ENCODE data around the gene EFNA5. TPM values are rescaled to one million over a fixed set of nuclear protein-coding genes. Genes with fewer than 3 reads are reported as not detected.

EFNA5 gene
- total RNA-seq, 2 experiments from 2014 or later = not detected

DNA sequence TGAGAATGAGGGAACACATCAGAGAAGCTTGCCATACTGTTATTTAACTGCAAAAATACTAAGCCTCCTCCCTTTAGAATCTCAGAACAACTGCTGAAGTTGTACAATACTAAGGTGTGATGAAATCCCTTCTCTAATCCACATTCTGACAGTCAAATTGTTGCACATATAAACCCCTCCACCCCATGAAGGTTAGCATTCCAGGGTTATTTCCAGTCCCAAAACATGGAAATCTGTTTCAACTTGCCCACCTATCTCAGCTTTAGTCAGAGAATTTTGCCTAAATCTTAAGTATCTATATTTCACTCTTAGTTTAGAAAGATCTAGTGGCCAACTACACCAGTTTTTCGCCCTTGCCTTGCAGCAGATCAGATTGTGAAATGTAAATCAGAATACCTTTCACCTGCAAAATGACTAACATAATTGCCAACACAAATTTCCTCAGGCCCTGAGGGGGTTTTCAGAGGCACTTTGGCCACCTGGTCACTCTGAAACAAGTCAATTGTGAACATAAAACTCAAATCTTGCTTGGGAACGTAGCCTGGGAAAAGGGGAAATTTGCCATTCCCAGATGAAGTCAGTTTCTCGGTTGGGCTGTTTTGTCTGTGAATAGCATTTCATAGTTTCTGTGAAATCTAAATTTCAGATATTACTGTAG, 93.9 kb downstream of the EFNA5 start:
- H3K36me3 ChIP-seq (ENCODE audit: insufficient read depth, low read length) = no peaks in the 10 kb centered on the region
- no peak overlapping the region for H3K27ac Mint-ChIP-seq
- ChIA-PET POLR2A (no interaction called here), CTCF (no interaction called here)
- DNase-seq (no peak), ATAC-seq (ENCODE audit: poor library complexity) (no peak)
- no peaks in the 10 kb centered on the region for H3K9me3 ChIP-seq (ENCODE audit: control insufficient read depth in 1 of 2, insufficient read depth in 1 of 2, low read length in 2 of 2)
- H3K4me1 ChIP-seq (ENCODE audit: insufficient read depth, low read length) = peaks cover 5% of the 10 kb centered on the region
- H3K4me3 Mint-ChIP-seq = no peak overlapping the region
- no peak overlapping the region for H3K27ac ChIP-seq (ENCODE audit: low read depth in 1 of 2, low read length in 2 of 2)
- no peaks in the 10 kb centered on the region for H3K9me3 Mint-ChIP-seq
- H3K27me3 Mint-ChIP-seq = peaks cover 24% of the 10 kb centered on the region
- H3K4me3 ChIP-seq (ENCODE audit: low read length) = no peak overlapping the region
- H3K27me3 ChIP-seq (ENCODE audit: control insufficient read depth in 1 of 2, insufficient read depth in 2 of 2, low read length in 2 of 2) = no peaks in the 10 kb centered on the region
- peaks cover under 1% of the 10 kb centered on the region for H3K4me1 Mint-ChIP-seq (ENCODE audit: low read depth)
- intact Hi-C loops (cut with DNase I, micrococcal nuclease) = loop anchor here in 1 of 2 experiments (10.0 kb wide), 1 partner anchor 768 kb away; no protein-coding TSS in a partner anchor
- TF ChIP-seq, protein P1, sequence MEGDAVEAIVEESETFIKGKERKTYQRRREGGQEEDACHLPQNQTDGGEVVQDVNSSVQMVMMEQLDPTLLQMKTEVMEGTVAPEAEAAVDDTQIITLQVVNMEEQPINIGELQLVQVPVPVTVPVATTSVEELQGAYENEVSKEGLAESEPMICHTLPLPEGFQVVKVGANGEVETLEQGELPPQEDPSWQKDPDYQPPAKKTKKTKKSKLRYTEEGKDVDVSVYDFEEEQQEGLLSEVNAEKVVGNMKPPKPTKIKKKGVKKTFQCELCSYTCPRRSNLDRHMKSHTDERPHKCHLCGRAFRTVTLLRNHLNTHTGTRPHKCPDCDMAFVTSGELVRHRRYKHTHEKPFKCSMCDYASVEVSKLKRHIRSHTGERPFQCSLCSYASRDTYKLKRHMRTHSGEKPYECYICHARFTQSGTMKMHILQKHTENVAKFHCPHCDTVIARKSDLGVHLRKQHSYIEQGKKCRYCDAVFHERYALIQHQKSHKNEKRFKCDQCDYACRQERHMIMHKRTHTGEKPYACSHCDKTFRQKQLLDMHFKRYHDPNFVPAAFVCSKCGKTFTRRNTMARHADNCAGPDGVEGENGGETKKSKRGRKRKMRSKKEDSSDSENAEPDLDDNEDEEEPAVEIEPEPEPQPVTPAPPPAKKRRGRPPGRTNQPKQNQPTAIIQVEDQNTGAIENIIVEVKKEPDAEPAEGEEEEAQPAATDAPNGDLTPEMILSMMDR (IDR thresholded peaks at IDR 0.05) = no peak
- H3K36me3 Mint-ChIP-seq (ENCODE audit: low read depth) = no peaks in the 10 kb centered on the region

GRCh38 chr5:107576155-107576554, 94.6 kb downstream of the EFNA5 start:
- no peak overlapping the region for H3K27ac ChIP-seq (ENCODE audit: low read depth in 1 of 2, low read length in 2 of 2)
- H3K4me3 ChIP-seq (ENCODE audit: low read length) = no peak overlapping the region
- no peak for ATAC-seq (ENCODE audit: poor library complexity)
- H3K9me3 ChIP-seq (ENCODE audit: control insufficient read depth in 1 of 2, insufficient read depth in 1 of 2, low read length in 2 of 2) = no peaks in the 10 kb centered on the region
- TF ChIP-seq, protein P1 (IDR thresholded peaks at IDR 0.05) = no peak
- Mint-ChIP-seq H3K27me3 (peaks cover 24% of the 10 kb centered on the region), H3K4me1 (ENCODE audit: low read depth) (peaks cover 8% of the 10 kb centered on the region), H3K9me3 (no peaks in the 10 kb centered on the region), H3K36me3 (ENCODE audit: low read depth) (no peaks in the 10 kb centered on the region), H3K27ac (no peak overlapping the region), H3K4me3 (no peak overlapping the region)
- ChIA-PET POLR2A (no interaction called here), CTCF (no interaction called here)
- intact Hi-C loops (cut with DNase I, micrococcal nuclease) = loop anchor here in 1 of 2 experiments (10.0 kb wide), 1 partner anchor 769 kb away; no protein-coding TSS in a partner anchor
- DNase-seq = no peak
- H3K27me3 ChIP-seq (ENCODE audit: control insufficient read depth in 1 of 2, insufficient read depth in 2 of 2, low read length in 2 of 2) = no peaks in the 10 kb centered on the region
- no peaks in the 10 kb centered on the region for H3K36me3 ChIP-seq (ENCODE audit: insufficient read depth, low read length)
- H3K4me1 ChIP-seq (ENCODE audit: insufficient read depth, low read length) = peaks cover 12% of the 10 kb centered on the region

- Mint-ChIP-seq H3K36me3 (ENCODE audit: low read depth) (no peaks in the 10 kb centered on the region), H3K4me3 (no peak overlapping the region), H3K27me3 (peaks cover 24% of the 10 kb centered on the region), H3K27ac (no peak overlapping the region), H3K4me1 (ENCODE audit: low read depth) (peaks cover 16% of the 10 kb centered on the region), H3K9me3 (no peaks in the 10 kb centered on the region)
- no peak overlapping the region for H3K27ac ChIP-seq (ENCODE audit: low read depth in 1 of 2, low read length in 2 of 2)
- H3K4me3 ChIP-seq (ENCODE audit: low read length) = no peak overlapping the region
- H3K9me3 ChIP-seq (ENCODE audit: control insufficient read depth in 1 of 2, insufficient read depth in 1 of 2, low read length in 2 of 2) = no peaks in the 10 kb centered on the region
- DNase-seq (no peak), ATAC-seq (ENCODE audit: poor library complexity) (no peak)
- H3K36me3 ChIP-seq (ENCODE audit: insufficient read depth, low read length) = no peaks in the 10 kb centered on the region
- no peaks in the 10 kb centered on the region for H3K27me3 ChIP-seq (ENCODE audit: control insufficient read depth in 1 of 2, insufficient read depth in 2 of 2, low read length in 2 of 2)
- TF ChIP-seq, protein P1 (IDR thresholded peaks at IDR 0.05) = no peak
- peaks cover 16% of the 10 kb centered on the region for H3K4me1 ChIP-seq (ENCODE audit: insufficient read depth, low read length)
- POLR2A ChIA-PET = no interaction called here
- CTCF ChIA-PET = no interaction called here
- intact Hi-C loops (cut with DNase I, micrococcal nuclease) = loop anchor here in 1 of 2 experiments (10.0 kb wide), 1 partner anchor 771 kb away; no protein-coding TSS in a partner anchor
These were observed 96.5 kb downstream of the EFNA5 start for GRCh38 chr5:107574287-107574686.

Measured in CD4-positive, alpha-beta T cell (primary cell).